GM10266 (cell line): ENCODE results near the gene CCER1.

ENCODE experiments used
- DNase-seq: peaks from one replicate; pipeline ENCODE4 v3.0.0; 2012; ENCODE audit errors: extremely low spot score
- CTCF ChIP-seq: IDR thresholded peaks from 2 replicates; pipeline ENCODE4 v1.5.1; 2012; ENCODE audit warnings: mild to moderate bottlenecking, low read depth; ENCODE audit not compliant: control insufficient read depth, insufficient read depth; ENCODE audit errors: missing control alignments

The CCER1 gene

GRCh38 chr12:90979019-90979418 is 24.0 kb upstream of the CCER1 start:
- no peak for DNase-seq
- no peak for TF ChIP-seq CTCF

GRCh38 chr12:90978117-90978770 is 23.3 kb upstream of the CCER1 start:
- peak; percentile 62 for TF ChIP-seq CTCF
- DNase-seq = peak; percentile 32

- DNase-seq = no peak
- TF ChIP-seq CTCF = no peak
Measured at GRCh38 chr12:90977224-90977623, 22.2 kb upstream of the CCER1 start.

- TF ChIP-seq CTCF = no peak
- DNase-seq = no peak
Measured at GRCh38 chr12:90974286-90974685, 19.3 kb upstream of the CCER1 start.

GRCh38 chr12:90972226-90972625 is 17.2 kb upstream of the CCER1 start:
- no peak for TF ChIP-seq CTCF
- DNase-seq = no peak

GRCh38 chr12:90970911-90971310 is 15.9 kb upstream of the CCER1 start:
- DNase-seq = no peak
- no peak for TF ChIP-seq CTCF

- no peak for TF ChIP-seq CTCF
- no peak for DNase-seq
Measured at GRCh38 chr12:90970471-90970870, 15.5 kb upstream of the CCER1 start.
